Left ventricle myocardium inferior (tissue), 1 donor: Measurements from ENCODE around the gene C19orf38. TPM values are rescaled to one million over a fixed set of nuclear protein-coding genes. Genes with fewer than 3 reads are reported as not detected.

Source experiments
- DNase-seq: peaks from one replicate; pipeline ENCODE4 v3.0.0-alpha.2; 2020
- H3K27ac ChIP-seq: fragments of 200-600 bp; replicated peaks from 2 replicates; pipeline ENCODE4 v1.8.0; 2021
- H3K27me3 ChIP-seq: fragments of 200-600 bp; 2 replicates; pipeline ENCODE4 v1.8.0; 2021; ENCODE audit warnings: low read depth
- H3K36me3 ChIP-seq: fragments of 200-600 bp; 2 replicates; pipeline ENCODE4 v1.8.0; 2021
- H3K4me1 ChIP-seq: fragments of 200-600 bp; 2 replicates; pipeline ENCODE4 v1.8.0; 2021
- H3K4me3 ChIP-seq: fragments of 200-600 bp; 2 replicates; pipeline ENCODE4 v1.8.0; 2021; ENCODE audit warnings: mild to moderate bottlenecking, moderate library complexity
- H3K9me3 ChIP-seq: fragments of 200-600 bp; replicated peaks from 2 replicates; pipeline ENCODE4 v1.8.0; 2021
- intact Hi-C: fragments of 100-400 bp; cut with micrococcal nuclease; formaldehyde crosslinking; loops from one replicate; pipeline ENCODE4 v1.11.0; 2022
- long read RNA-seq: library from polyadenylated mRNA; unstranded; transcript quantifications from one replicate; pipeline ENCODE4 v2.0.0, GENCODE V29; 2021
- total RNA-seq: library from RNA; stranded (reverse); fragmentation: NEBNext Ultra II Directional; extraction: Animal tissue kit (Norgen Biotek cat#: 25700); gene quantifications from one replicate; pipeline ENCODE4 v1.2.1, GENCODE V29; 2021
- TF ChIP-seq, protein P1 (sequence below): fragments of 200-600 bp; IDR thresholded peaks from 2 replicates; pipeline ENCODE4 v1.8.0; 2021; ENCODE audit warnings: antibody characterized with exemption, mild to moderate bottlenecking, borderline replicate concordance
- donor health status: DM: no; HTN: yes; CAD: no; lungs with severe emphysema.

C19orf38 gene, protein sequence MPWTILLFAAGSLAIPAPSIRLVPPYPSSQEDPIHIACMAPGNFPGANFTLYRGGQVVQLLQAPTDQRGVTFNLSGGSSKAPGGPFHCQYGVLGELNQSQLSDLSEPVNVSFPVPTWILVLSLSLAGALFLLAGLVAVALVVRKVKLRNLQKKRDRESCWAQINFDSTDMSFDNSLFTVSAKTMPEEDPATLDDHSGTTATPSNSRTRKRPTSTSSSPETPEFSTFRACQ
- total RNA-seq: 0.47 TPM
- long read RNA-seq: 0 reads

DNA sequence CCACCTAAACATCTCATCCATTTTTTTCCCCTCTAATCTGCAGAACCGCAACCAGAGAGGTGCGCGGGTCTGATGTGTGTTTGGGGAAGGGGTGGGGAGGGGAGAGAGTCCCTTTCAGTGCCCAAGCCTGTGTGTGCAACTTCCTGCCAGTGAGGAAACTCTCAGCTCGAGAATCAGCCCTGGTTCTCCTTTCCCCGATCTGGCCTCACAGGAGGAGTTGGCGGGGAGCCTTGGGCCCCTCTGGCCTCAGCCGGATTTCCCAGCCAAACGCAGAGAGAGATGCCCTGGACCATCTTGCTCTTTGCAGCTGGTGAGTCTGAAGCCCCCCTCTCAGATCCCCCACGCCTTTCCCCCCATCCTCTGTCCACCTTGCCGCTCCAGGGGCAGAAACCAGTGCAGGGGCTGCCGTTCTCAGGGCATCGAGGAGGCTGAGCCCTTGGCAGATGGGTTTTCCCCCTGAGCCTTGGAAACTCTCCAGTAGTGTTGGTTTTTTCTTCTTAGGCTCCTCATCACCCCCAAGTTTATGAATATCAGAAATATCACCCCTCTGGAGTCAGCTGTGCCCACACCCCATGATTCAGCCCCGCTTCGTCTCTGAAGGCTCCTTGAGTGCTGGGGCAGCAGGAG lies at the start of gene C19orf38:
TSS of gene C19orf38 (plus strand) at position 186 of the 627 bp plus-strand sequence. CDS start at position 280, 94 bp downstream.
- no peak for DNase-seq
- no peaks in the 10 kb centered on the region for H3K36me3 ChIP-seq
- no peak within 1 kb of the TSS for H3K27ac ChIP-seq

DNA sequence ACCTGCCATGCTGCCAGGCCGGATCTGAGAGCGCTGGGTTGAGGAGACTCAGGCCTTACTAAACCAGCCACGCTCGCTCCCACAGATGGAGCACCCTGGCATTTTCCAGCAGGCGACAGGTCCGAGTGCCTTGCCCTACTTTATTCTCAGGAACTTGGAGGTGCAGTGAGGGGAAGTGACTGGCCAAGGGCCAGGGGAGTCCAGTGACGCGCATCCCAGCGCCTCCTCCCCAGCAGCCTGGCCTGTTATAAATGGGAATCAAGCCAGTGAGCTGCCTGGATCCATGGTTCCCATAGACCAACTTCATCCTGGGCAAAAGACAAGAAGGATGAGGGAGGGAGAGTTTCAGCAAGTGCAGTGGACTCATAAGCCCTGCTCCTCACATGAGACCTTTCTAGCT lies 47.7 kb upstream of the C19orf38 start:
- Histone ChIP-seq H3K4me1 (peaks cover 23% of the 10 kb centered on the region), H3K27ac (peak overlapping the region; percentile 60), H3K36me3 (peaks cover 98% of the 10 kb centered on the region), H3K4me3 (no peak overlapping the region), H3K9me3 (no peaks in the 10 kb centered on the region), H3K27me3 (no peaks in the 10 kb centered on the region)
- TF ChIP-seq, protein P1, sequence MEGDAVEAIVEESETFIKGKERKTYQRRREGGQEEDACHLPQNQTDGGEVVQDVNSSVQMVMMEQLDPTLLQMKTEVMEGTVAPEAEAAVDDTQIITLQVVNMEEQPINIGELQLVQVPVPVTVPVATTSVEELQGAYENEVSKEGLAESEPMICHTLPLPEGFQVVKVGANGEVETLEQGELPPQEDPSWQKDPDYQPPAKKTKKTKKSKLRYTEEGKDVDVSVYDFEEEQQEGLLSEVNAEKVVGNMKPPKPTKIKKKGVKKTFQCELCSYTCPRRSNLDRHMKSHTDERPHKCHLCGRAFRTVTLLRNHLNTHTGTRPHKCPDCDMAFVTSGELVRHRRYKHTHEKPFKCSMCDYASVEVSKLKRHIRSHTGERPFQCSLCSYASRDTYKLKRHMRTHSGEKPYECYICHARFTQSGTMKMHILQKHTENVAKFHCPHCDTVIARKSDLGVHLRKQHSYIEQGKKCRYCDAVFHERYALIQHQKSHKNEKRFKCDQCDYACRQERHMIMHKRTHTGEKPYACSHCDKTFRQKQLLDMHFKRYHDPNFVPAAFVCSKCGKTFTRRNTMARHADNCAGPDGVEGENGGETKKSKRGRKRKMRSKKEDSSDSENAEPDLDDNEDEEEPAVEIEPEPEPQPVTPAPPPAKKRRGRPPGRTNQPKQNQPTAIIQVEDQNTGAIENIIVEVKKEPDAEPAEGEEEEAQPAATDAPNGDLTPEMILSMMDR: no peak
- intact Hi-C loops: no loop called here
- peak; percentile 54 for DNase-seq

More for the DNA sequence above, at the start of gene C19orf38:
- peaks cover 23% of the 10 kb centered on the region for H3K9me3 ChIP-seq
- peaks cover 24% of the 10 kb centered on the region for H3K27me3 ChIP-seq
- intact Hi-C loops: no loop called here
- TF ChIP-seq, protein P1: no peak
- no peak within 1 kb of the TSS for H3K4me3 ChIP-seq
- no peaks in the 10 kb centered on the region for H3K4me1 ChIP-seq

DNA sequence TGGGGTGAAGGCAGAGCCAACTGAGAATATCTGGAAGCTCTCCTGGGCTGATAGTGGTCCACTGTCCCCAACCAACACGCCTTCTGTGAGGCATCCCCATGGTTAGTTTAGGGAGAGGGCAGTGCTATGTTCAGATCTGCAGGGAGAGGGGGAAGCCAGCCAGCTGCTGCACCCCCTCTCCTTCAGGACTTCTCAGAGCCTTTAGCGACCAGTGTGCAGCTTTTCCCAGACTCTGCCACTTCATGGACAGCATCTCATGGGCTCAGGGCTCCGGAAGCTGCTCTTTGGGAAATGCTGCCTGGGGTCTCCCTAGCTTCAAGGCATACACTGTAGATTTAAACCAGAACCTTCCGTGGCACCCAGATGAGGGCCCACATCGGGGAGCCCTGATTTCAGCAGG lies 45.7 kb upstream of the C19orf38 start:
- intact Hi-C loops: no loop called here
- H3K4me1 ChIP-seq: peaks cover 23% of the 10 kb centered on the region
- TF ChIP-seq, protein P1: no peak
- no peak overlapping the region for H3K27ac ChIP-seq
- H3K36me3 ChIP-seq: peaks cover 98% of the 10 kb centered on the region
- no peaks in the 10 kb centered on the region for H3K27me3 ChIP-seq
- H3K9me3 ChIP-seq: no peaks in the 10 kb centered on the region
- H3K4me3 ChIP-seq: no peak overlapping the region
- DNase-seq: no peak

DNA sequence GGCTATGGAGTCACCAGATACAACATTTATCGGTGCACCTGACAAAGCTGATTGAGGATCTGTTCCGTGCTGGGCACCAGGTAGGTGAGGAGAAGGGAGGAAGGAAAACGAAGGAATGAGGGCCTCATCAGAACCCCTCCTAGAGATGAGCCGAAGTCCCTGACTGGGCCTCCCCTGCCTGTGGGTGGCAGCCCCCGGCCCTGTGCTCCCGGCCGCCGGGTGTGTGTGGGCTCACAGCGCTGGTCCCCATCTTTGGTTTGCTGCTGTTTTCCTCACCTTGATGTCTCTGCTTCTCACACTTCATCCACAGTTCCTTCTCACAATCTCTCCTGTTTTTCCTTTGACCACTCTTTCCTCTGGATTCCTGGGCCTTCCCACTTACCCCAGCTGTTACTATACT lies 45.0 kb upstream of the C19orf38 start:
- H3K4me3 ChIP-seq: no peak overlapping the region
- H3K27me3 ChIP-seq: no peaks in the 10 kb centered on the region
- H3K27ac ChIP-seq: no peak overlapping the region
- H3K36me3 ChIP-seq: peaks cover 97% of the 10 kb centered on the region
- no peaks in the 10 kb centered on the region for H3K9me3 ChIP-seq
- TF ChIP-seq, protein P1: no peak
- no peak for DNase-seq
- intact Hi-C loops: no loop called here
- peaks cover 23% of the 10 kb centered on the region for H3K4me1 ChIP-seq

DNA sequence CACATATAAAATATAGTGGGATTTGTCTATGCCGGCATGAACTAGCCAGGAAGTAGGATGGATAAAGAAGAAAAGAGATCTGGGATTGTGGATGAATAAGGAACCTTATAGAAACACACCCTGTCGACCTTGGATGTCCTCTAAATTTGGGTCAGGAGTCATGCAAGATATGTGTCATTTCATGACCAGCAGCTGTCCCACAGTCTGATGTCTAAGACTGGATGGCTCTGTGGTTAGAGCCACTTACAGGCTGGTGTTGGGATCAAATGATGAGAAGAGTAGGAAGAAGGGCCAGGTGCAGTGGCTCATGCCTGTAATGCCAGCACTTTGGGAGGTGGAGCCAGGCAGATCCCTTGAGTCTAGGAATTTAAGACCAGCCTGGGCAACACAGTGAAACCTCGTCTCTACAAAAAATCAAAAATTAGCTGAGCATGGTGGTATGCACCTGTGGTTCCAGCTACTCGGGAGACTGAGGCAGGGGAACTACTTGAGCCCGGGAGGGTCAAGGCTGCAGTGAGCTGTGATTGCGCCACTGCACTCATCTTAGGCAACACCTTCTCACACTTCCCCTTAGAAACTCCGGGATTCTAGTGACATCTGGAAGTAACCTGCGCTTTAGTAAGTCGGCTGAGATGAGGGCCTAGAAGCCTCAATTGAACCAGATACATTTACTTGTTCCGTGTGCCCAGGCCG lies 43.0 kb upstream of the C19orf38 start:
- peaks cover 10% of the 10 kb centered on the region for H3K4me1 ChIP-seq
- no peak overlapping the region for H3K4me3 ChIP-seq
- H3K36me3 ChIP-seq: peaks cover 98% of the 10 kb centered on the region
- intact Hi-C loops: no loop called here
- TF ChIP-seq, protein P1: no peak
- DNase-seq: no peak
- no peak overlapping the region for H3K27ac ChIP-seq
- no peaks in the 10 kb centered on the region for H3K9me3 ChIP-seq
- H3K27me3 ChIP-seq: no peaks in the 10 kb centered on the region
